K562 (cell line): Measurements from ENCODE around the gene LSM4. TPM values are rescaled to one million over a fixed set of nuclear protein-coding genes. Genes with fewer than 3 reads are reported as not detected.
A peak's percentile ranks its signal among the peaks of the same experiment; 100 is the strongest.

Experiments
- ARHGAP35 ChIP-seq: fragments of 450-650 bp; IDR thresholded peaks from 2 replicates; pipeline ENCODE4 v1.6.1; 2018; ENCODE audit not compliant: partially characterized antibody
- DNMT1 ChIP-seq: fragments of 450-650 bp; IDR thresholded peaks from 2 replicates; pipeline ENCODE4 v1.6.1; 2016; ENCODE audit warnings: antibody characterized with exemption, mild to moderate bottlenecking
- GABPB2 ChIP-seq: fragments of 250-450 bp; sonication (Bioruptor Pico); conservative IDR thresholded peaks from 2 replicates; pipeline ENCODE4 v1.5.1; 2021; ENCODE audit warnings: mild to moderate bottlenecking
- GTF2E2 ChIP-seq: fragments of 200-800 bp; sonication (Bioruptor generic); IDR thresholded peaks from 2 replicates; pipeline ENCODE4 v1.6.1; 2016; ENCODE audit warnings: missing genetic modification characterization, missing compliant biosample characterization
- LEF1 ChIP-seq: fragments of 450-650 bp; IDR thresholded peaks from 2 replicates; pipeline ENCODE4 v1.6.1; 2016; ENCODE audit warnings: mild to moderate bottlenecking
- MAFG ChIP-seq: fragments of 450-650 bp; conservative IDR thresholded peaks from 2 replicates; pipeline ENCODE4 v1.6.1; 2016; ENCODE audit warnings: missing genetic modification characterization, missing compliant biosample characterization
- MGA ChIP-seq: fragments of 450-650 bp; IDR thresholded peaks from 2 replicates; pipeline ENCODE4 v1.6.1; 2016; ENCODE audit warnings: mild to moderate bottlenecking, moderate library complexity
- NFATC3 ChIP-seq: fragments of 450-650 bp; IDR thresholded peaks from 2 replicates; pipeline ENCODE4 v1.6.1; 2017; ENCODE audit warnings: mild to moderate bottlenecking
- PHTF2 ChIP-seq: fragments of 250-450 bp; sonication (Bioruptor Pico); IDR thresholded peaks from 2 replicates; pipeline ENCODE4 v1.5.0; 2021; ENCODE audit warnings: mild to moderate bottlenecking
- POLR2G ChIP-seq: fragments of 200-400 bp; formaldehyde crosslinking; IDR thresholded peaks from 2 replicates; pipeline ENCODE4 v1.6.1; 2017; ENCODE audit warnings: low read depth, mild to moderate bottlenecking, antibody characterized with exemption, low read length, moderate library complexity
- PURB ChIP-seq: sonication (generic); formaldehyde crosslinking; IDR thresholded peaks from 2 replicates; pipeline ENCODE4 v1.9.0; 2021; ENCODE audit warnings: low read depth, mild to moderate bottlenecking, missing genetic modification reagents
- RHOXF2B ChIP-seq: fragments of 250-450 bp; sonication (Bioruptor Pico); conservative IDR thresholded peaks from 2 replicates; pipeline ENCODE4 v1.5.1; 2021
- SMAD4 ChIP-seq: fragments of 250-450 bp; sonication (Bioruptor Pico); conservative IDR thresholded peaks from 2 replicates; pipeline ENCODE4 v1.8.0; 2021; ENCODE audit warnings: inconsistent platforms, mild to moderate bottlenecking, moderate library complexity
- SRSF7 ChIP-seq: fragments of 200-400 bp; formaldehyde crosslinking; optimal IDR thresholded peaks from 2 replicates; pipeline ENCODE3; 2017; ENCODE audit warnings: mild to moderate bottlenecking, low read depth, low read length
- YBX1 ChIP-seq: fragments of 450-650 bp; IDR thresholded peaks from 2 replicates; pipeline ENCODE4 v1.7.1; 2016; ENCODE audit warnings: mild to moderate bottlenecking
- ZNF121 ChIP-seq: sonication (generic); formaldehyde crosslinking; conservative IDR thresholded peaks from 2 replicates; pipeline ENCODE4 v1.8.0; 2022; ENCODE audit warnings: missing genetic modification reagents
- ZNF124 ChIP-seq: sonication (generic); formaldehyde crosslinking; IDR thresholded peaks from 2 replicates; pipeline ENCODE4 v1.8.1; 2022; ENCODE audit warnings: missing genetic modification reagents
- ZNF239 ChIP-seq: fragments of 250-450 bp; sonication (Bioruptor Pico); IDR thresholded peaks from 2 replicates; pipeline ENCODE4 v1.4.0; 2020; ENCODE audit warnings: mild to moderate bottlenecking
- ZNF561 ChIP-seq: fragments of 450-650 bp; formaldehyde crosslinking; conservative IDR thresholded peaks from 2 replicates; pipeline ENCODE4 v1.4.0; 2020; ENCODE audit warnings: mild to moderate bottlenecking, moderate library complexity
- ZNF696 ChIP-seq: fragments of 250-450 bp; sonication (Bioruptor Pico); conservative IDR thresholded peaks from 2 replicates; pipeline ENCODE4 v1.4.0; 2020; ENCODE audit warnings: mild to moderate bottlenecking, moderate library complexity
- polyA plus RNA-seq, 8 experiments: library from polyadenylated mRNA; depleted of rRNA in 4 of 8; stranded (reverse) in 5 of 8; unstranded in 3 of 8; fragments of >200 nt; fragmentation: Nextera tagmentation in 2 of 8; fragmentation: Illumina TruSeq in 1 of 8; extraction: Ambion mirVana in 2 of 8; extraction: Trizol in 1 of 8; gene quantifications; 2 replicates each; pipeline versions ENCODE4 v1.2.1 to v1.2.3, GENCODE V29; 2011 to 2014; ENCODE audit warnings: inconsistent platforms in 1 of 8, missing spikeins in 1 of 8
- total RNA-seq, 7 experiments: library from RNA; depleted of rRNA in 6 of 7; stranded (reverse); fragments of >200 nt in 6 of 7; fragmentation: Illumina TruSeq in 2 of 7; extraction: Trizol in 2 of 7; gene quantifications; 2 replicates each; pipeline versions ENCODE4 v1.2.1 to v1.2.3, GENCODE V29; 2011 to 2021; ENCODE audit warnings: low replicate concordance in 1 of 7

The LSM4 gene
- total and polyA plus RNA-seq, 9 of the 15 experiments (the other 6 are each of a cell fraction or from before 2014, with no cell fraction given) = 11.9 to 763 (median 202) TPM

DNA sequence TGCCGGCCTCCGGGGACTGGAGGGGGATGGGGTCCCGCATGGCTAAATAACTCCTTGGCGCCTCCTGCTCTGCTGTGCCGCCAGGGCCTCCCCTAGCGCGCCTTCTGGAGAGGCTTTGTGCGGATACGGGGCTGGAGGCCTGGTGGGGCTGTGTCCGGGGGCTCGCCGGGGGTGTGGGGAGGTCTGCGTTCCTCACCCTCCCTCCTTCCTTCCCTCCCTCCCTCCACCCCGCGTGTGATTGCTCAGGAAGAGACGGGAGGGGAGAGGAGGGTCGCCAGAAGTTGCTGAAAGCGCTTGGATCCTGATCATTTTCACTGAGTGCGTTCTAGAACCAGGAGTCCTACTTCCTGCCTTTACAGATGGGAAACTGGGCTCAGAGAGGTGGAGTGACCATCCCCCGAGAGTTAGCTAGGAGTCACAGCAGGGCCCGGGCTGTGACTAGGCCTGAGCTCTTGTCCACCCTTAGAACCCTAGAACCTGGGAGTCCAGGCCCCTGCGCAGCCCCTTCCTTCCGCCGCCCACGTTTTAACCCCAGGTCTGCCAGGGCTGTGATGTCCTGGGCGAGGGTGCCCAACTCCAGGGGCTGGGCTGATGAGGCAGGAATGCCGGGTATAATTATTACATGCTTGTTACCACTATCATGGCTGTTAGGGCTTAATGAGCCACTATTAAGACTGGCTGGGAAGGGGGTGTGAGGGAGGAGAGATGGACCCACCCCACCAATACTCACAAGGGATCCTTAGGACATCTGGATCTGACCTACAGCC lies 40.7 kb downstream of the LSM4 start (continued):
- no peak for TF ChIP-seq PURB
- TF ChIP-seq LEF1 = peak; percentile 42; the same call in 1 of the 2 replicates
- no peak for TF ChIP-seq ZNF239 (CRISPR knock-in tag)
- no peak for TF ChIP-seq GABPB2 (CRISPR knock-in tag)
- TF ChIP-seq ZNF124 (CRISPR knock-in tag) = no peak
- no peak for TF ChIP-seq PHTF2 (CRISPR knock-in tag)
- TF ChIP-seq NFATC3 = no peak
- TF ChIP-seq YBX1 = no peak
- no peak for TF ChIP-seq ZNF561 (CRISPR knock-in tag)
- no peak for TF ChIP-seq ZNF696 (CRISPR knock-in tag)
- no peak for TF ChIP-seq ARHGAP35
- TF ChIP-seq SRSF7 = no peak
- no peak; the same call in 1 of the 2 replicates for TF ChIP-seq MGA
- peak; percentile 76; the same call in 1 of the 2 replicates for TF ChIP-seq GTF2E2 (tag)
- no peak for TF ChIP-seq SMAD4 (CRISPR knock-in tag)
- no peak for TF ChIP-seq RHOXF2B
- TF ChIP-seq DNMT1 = no peak
- no peak for TF ChIP-seq MAFG
- no peak for TF ChIP-seq ZNF121
- TF ChIP-seq POLR2G = no peak
